Loucy (cell line): ENCODE results near the gene TICRR.

ENCODE experiments used
- H2AFZ ChIP-seq: fragments of 200-600 bp; sonication (generic); 2 replicates; pipeline ENCODE4 v1.6.0; 2016; ENCODE audit warnings: antibody characterized with exemption, mild to moderate bottlenecking, low read length, moderate library complexity
- H3F3A ChIP-seq: fragments of 200-600 bp; 2 replicates; pipeline ENCODE4 v1.6.0; 2016; ENCODE audit warnings: antibody characterized with exemption, low read depth, mild to moderate bottlenecking
- H3K27me3 ChIP-seq: fragments of 200-600 bp; sonication (generic); 2 replicates; pipeline ENCODE4 v1.6.1; 2014; ENCODE audit warnings: low read length, mild to moderate bottlenecking; ENCODE audit not compliant: insufficient read depth, poor library complexity, severe bottlenecking
- H3K36me3 ChIP-seq: fragments of 200-600 bp; sonication (generic); 2 replicates; pipeline ENCODE4 v1.6.1; 2016; ENCODE audit warnings: low read length; ENCODE audit not compliant: insufficient read depth
- H3K4me1 ChIP-seq: fragments of 200-600 bp; sonication (generic); 2 replicates; pipeline ENCODE4 v1.5.1; 2014; ENCODE audit warnings: low read length, mild to moderate bottlenecking; ENCODE audit not compliant: insufficient read depth, poor library complexity, severe bottlenecking
- H3K4me2 ChIP-seq: fragments of 200-600 bp; sonication (generic); 2 replicates; pipeline ENCODE4 v1.6.0; 2014; ENCODE audit warnings: antibody characterized with exemption, low read length, low read depth, mild to moderate bottlenecking; ENCODE audit not compliant: poor library complexity, severe bottlenecking
- H3K4me3 ChIP-seq: fragments of 200-600 bp; sonication (generic); 2 replicates; pipeline ENCODE4 v1.5.1; 2014; ENCODE audit warnings: low read length, mild to moderate bottlenecking, mixed read lengths; ENCODE audit not compliant: poor library complexity, severe bottlenecking
- H3K79me2 ChIP-seq: fragments of 200-600 bp; sonication (generic); 2 replicates; pipeline ENCODE4 v1.6.1; 2014; ENCODE audit warnings: low read length; ENCODE audit not compliant: insufficient read depth
- H3K9ac ChIP-seq: fragments of 200-600 bp; sonication (generic); 2 replicates; pipeline ENCODE4 v1.6.0; 2014; ENCODE audit warnings: mild to moderate bottlenecking, low read depth, low read length, moderate library complexity; ENCODE audit not compliant: poor library complexity, severe bottlenecking
- H3K9me2 ChIP-seq: fragments of 200-600 bp; sonication (generic); replicated peaks from 2 replicates; pipeline ENCODE4 v1.6.1; 2016; ENCODE audit warnings: low read depth, low read length, mixed read lengths
- H3K9me3 ChIP-seq: fragments of 200-600 bp; sonication (generic); 2 replicates; pipeline ENCODE4 v1.6.1; 2014; ENCODE audit warnings: mild to moderate bottlenecking, antibody characterized with exemption, low read length, low read depth; ENCODE audit not compliant: insufficient read depth
- H4K20me1 ChIP-seq: fragments of 200-600 bp; sonication (generic); 2 replicates; pipeline ENCODE4 v1.6.0; 2014; ENCODE audit warnings: antibody characterized with exemption, low read length, mild to moderate bottlenecking; ENCODE audit not compliant: insufficient read depth, poor library complexity, severe bottlenecking
- CTCF ChIP-seq: fragments of 200-600 bp; sonication (generic); conservative IDR thresholded peaks from 2 replicates; pipeline ENCODE4 v1.5.1; 2014; ENCODE audit warnings: mild to moderate bottlenecking, antibody characterized with exemption, low read length
- EZH2phosphoT487 ChIP-seq: fragments of 200-600 bp; IDR thresholded peaks from 2 replicates; pipeline ENCODE4 v1.6.1; 2018; ENCODE audit warnings: antibody characterized with exemption, mild to moderate bottlenecking, moderate library complexity, borderline replicate concordance

TICRR gene

DNA sequence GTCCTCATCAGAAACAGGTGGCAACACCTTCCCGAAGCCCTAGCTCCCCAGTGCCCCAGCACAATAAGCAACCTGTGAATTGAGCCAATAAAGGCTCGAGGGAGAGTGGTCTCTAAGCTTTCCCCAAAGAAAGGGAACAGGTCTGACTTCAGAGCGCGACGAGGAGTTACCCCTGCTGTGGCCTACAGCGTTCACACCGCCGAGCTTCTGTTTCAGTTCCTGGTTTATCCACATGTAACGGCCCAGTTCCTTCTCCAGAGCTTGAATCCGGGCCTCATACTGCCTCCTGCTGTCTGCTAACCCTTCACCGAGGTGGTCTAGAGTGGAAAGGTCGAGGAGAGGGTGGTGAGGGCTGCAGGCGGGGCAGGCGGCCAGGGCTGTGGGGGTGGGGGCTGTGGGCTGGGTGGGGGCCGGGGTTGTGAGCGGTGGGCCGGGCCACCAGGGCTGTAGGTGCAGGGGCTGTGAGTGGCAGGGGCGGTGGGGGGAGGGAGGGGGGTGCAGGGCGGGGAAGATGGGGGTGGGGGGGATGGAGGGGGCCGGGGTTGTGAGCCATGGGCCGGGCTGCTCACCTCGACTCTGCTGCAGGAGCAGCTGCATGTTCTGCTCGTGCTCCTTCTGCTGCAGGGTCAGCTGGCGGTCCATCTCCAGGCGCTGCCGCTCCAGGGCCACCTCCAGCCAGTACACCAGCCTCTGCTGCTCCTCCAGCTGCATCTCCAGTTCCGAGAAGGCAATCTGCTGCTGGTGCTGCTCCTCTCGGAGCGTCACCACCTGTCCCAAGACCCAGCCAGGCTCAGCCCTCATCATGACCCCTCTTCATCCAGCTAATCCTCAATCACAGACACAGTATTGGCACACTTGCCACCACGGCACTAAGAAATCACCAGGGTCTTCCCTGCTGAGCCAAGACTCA is 53.8 kb downstream of the TICRR start:
- Histone ChIP-seq H2AFZ (no peak overlapping the region), H3K9ac (no peak overlapping the region), H3K27me3 (no peaks in the 10 kb centered on the region), H3F3A (no peaks in the 10 kb centered on the region), H3K4me1 (no peaks in the 10 kb centered on the region), H3K4me3 (no peak overlapping the region), H3K79me2 (no peaks in the 10 kb centered on the region), H3K9me2 (no peaks in the 10 kb centered on the region), H4K20me1 (no peaks in the 10 kb centered on the region), H3K9me3 (no peaks in the 10 kb centered on the region), H3K36me3 (peaks cover 90% of the 10 kb centered on the region; the same call in 1 of the 2 replicates), H3K4me2 (no peak overlapping the region)
- TF ChIP-seq EZH2phosphoT487 (no peak), CTCF (no peak)

DNA sequence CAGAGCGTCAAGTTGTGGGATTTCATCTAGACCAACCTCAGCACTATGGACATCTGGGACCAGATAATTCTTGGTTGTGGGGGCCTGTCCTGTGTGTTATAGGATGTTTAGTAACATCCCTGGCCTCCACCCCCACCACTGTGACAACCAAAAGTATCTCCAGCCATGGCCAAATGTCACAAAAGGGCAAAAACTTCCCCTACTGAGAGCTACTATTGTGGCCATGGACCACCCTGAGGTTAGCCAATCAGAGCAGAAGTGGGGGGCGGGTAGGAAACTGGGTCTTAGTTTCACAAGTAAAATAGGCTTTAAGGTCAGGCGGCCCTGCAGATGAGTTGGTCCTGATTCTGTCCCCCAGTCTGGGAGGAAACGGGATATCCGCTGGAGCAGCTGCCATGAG is 54.6 kb downstream of the TICRR start:
- H2AFZ ChIP-seq: no peak overlapping the region
- no peaks in the 10 kb centered on the region for H3K9me3 ChIP-seq
- H4K20me1 ChIP-seq: no peaks in the 10 kb centered on the region
- no peak overlapping the region for H3K4me2 ChIP-seq
- H3K27me3 ChIP-seq: no peaks in the 10 kb centered on the region
- no peaks in the 10 kb centered on the region for H3F3A ChIP-seq
- H3K4me1 ChIP-seq: no peaks in the 10 kb centered on the region
- no peak overlapping the region for H3K4me3 ChIP-seq
- H3K79me2 ChIP-seq: no peaks in the 10 kb centered on the region
- no peaks in the 10 kb centered on the region for H3K9me2 ChIP-seq
- TF ChIP-seq CTCF: no peak
- TF ChIP-seq EZH2phosphoT487: no peak
- H3K9ac ChIP-seq: no peak overlapping the region
- H3K36me3 ChIP-seq: peaks cover 82% of the 10 kb centered on the region; the same call in 1 of the 2 replicates

GRCh38 chr15:89630260-89630659 is 55.0 kb downstream of the TICRR start:
- Histone ChIP-seq H3K9me3 (no peaks in the 10 kb centered on the region), H3K9me2 (no peaks in the 10 kb centered on the region), H2AFZ (no peak overlapping the region), H3K4me2 (no peak overlapping the region), H3K36me3 (peaks cover 78% of the 10 kb centered on the region; the same call in 1 of the 2 replicates), H3K27me3 (no peaks in the 10 kb centered on the region), H3K9ac (no peak overlapping the region), H4K20me1 (no peaks in the 10 kb centered on the region), H3K4me3 (no peak overlapping the region), H3K4me1 (no peaks in the 10 kb centered on the region), H3K79me2 (no peaks in the 10 kb centered on the region), H3F3A (no peaks in the 10 kb centered on the region)
- no peak for TF ChIP-seq CTCF
- no peak for TF ChIP-seq EZH2phosphoT487
